HepG2 (cell line): ENCODE measurements around the gene TPO. TPM values are rescaled to one million over a fixed set of nuclear protein-coding genes. Genes with fewer than 3 reads are reported as not detected.
A peak's percentile ranks its signal among the peaks of the same experiment; 100 is the strongest.

ENCODE experiments used
- ATAC-seq: fragments of 200-7000 bp; cut with Tn5 transposase; 3 replicates; pipeline ENCODE4 v1.9.1; 2020; ENCODE audit warnings: mild to moderate bottlenecking, moderate library complexity
- BruUV-seq: library from RNA; stranded (reverse); fragments of 400-500 nt; replicated peaks from 2 replicates; lab custom pipeline; 2021; lab: Mats Ljungman, UMichigan
- CTCF ChIA-PET: fragments of 300-600 bp; formaldehyde crosslinking; extraction: SDS; loops from one replicate; lab custom pipeline; 2021; ENCODE audit warnings: low total read pairs, inconsistent platforms, low intra/inter-chr PET ratio; lab: Yijun Ruan, JAX
- POLR2A ChIA-PET: fragments of 350-600 bp; sonication (Branson Sonifier 250); formaldehyde crosslinking; loops from one replicate; lab custom pipeline; 2020; ENCODE audit warnings: antibody characterized with exemption, inconsistent platforms; lab: Yijun Ruan, JAX
- DNase-seq: peaks from one replicate; pipeline ENCODE4 v3.0.0-alpha.2; 2015; ENCODE audit warnings: low spot score
- FAIRE-seq: peaks from 3 replicates; lab custom pipeline; 2011; peaks lifted over from hg19 to GRCh38; lab: Jason Lieb, UNC
- H2AFZ ChIP-seq: one replicate; pipeline ENCODE4 v1.6.1; 2011; ENCODE audit warnings: low read length, inconsistent platforms
- H3K27ac ChIP-seq: fragments of 300-600 bp; 3 replicates; pipeline ENCODE4 v1.8.0; 2011; ENCODE audit warnings: mixed run types, mild to moderate bottlenecking, mixed read lengths, low read length, inconsistent platforms; ENCODE audit not compliant: insufficient read depth; ENCODE audit errors: extremely low read length
- H3K27me3 ChIP-seq, 2 experiments: fragments of 200-600 bp in 1 of 2; 2 replicates in 1 of 2; 3 replicates in 1 of 2; pipeline versions ENCODE4 v1.6.0 to v1.8.0; 2011; ENCODE audit warnings: low read length in 2 of 2, mild to moderate bottlenecking in 2 of 2, moderate library complexity in 2 of 2, inconsistent platforms in 1 of 2; ENCODE audit not compliant: insufficient read depth in 2 of 2, control insufficient read depth in 1 of 2
- H3K36me3 ChIP-seq, 2 experiments: fragments of 200-600 bp in 1 of 2; replicated peaks in 1 of 2; 2 replicates in 1 of 2; 3 replicates in 1 of 2; pipeline versions ENCODE4 v1.5.1 to v1.8.0; 2011; ENCODE audit warnings: low read length in 2 of 2, inconsistent platforms in 1 of 2; ENCODE audit not compliant: insufficient read depth in 2 of 2, control insufficient read depth in 1 of 2
- H3K4me1 ChIP-seq: 2 replicates; pipeline ENCODE4 v1.5.1; 2012; ENCODE audit warnings: low read length, inconsistent platforms; ENCODE audit not compliant: insufficient read depth
- H3K4me2 ChIP-seq: 2 replicates; pipeline ENCODE4 v1.6.0; 2011; ENCODE audit warnings: low read depth, low read length, inconsistent platforms
- H3K4me3 ChIP-seq, 3 experiments: fragments of 200-600 bp in 1 of 3; sonication (generic), shearing (Covaris generic) in 1 of 3; replicated peaks in 1 of 3; 2 replicates each; pipeline ENCODE4 v1.5.1; 2011 to 2016; ENCODE audit warnings: low read length in 3 of 3, inconsistent platforms in 2 of 3, low read depth in 2 of 3, mild to moderate bottlenecking in 2 of 3, control low read depth in 1 of 3, mixed read lengths in 1 of 3; ENCODE audit not compliant: insufficient read depth in 1 of 3
- H3K79me2 ChIP-seq: one replicate; pipeline ENCODE4 v1.6.1; 2011; ENCODE audit warnings: low read length, inconsistent platforms; ENCODE audit not compliant: insufficient read depth
- H3K9ac ChIP-seq: 2 replicates; pipeline ENCODE4 v1.6.0; 2011; ENCODE audit warnings: mild to moderate bottlenecking, low read depth, low read length, inconsistent platforms; ENCODE audit not compliant: insufficient read depth
- H3K9me3 ChIP-seq: 2 replicates; pipeline ENCODE4 v1.5.1; 2012; ENCODE audit warnings: mild to moderate bottlenecking, low read length
- H4K20me1 ChIP-seq: 2 replicates; pipeline ENCODE4 v1.6.0; 2011; ENCODE audit warnings: inconsistent platforms, mild to moderate bottlenecking, low read length, moderate library complexity; ENCODE audit not compliant: insufficient read depth
- CENPT ChIP-seq: sonication (generic); formaldehyde crosslinking; IDR thresholded peaks from 2 replicates; pipeline ENCODE4 v1.8.0; 2022; ENCODE audit warnings: low read depth, mild to moderate bottlenecking, moderate library complexity, missing genetic modification reagents
- FOXK1 ChIP-seq: sonication (generic); formaldehyde crosslinking; IDR thresholded peaks from 2 replicates; pipeline ENCODE4 v1.4.0; 2020; ENCODE audit warnings: low read depth, missing genetic modification reagents, borderline replicate concordance
- HMGA1 ChIP-seq: sonication (generic); formaldehyde crosslinking; conservative IDR thresholded peaks from 2 replicates; pipeline ENCODE4 v1.4.0; 2020; ENCODE audit warnings: missing genetic modification reagents
- MLLT10 ChIP-seq: sonication (generic); formaldehyde crosslinking; IDR thresholded peaks from 2 replicates; pipeline ENCODE4 v1.4.0; 2020; ENCODE audit warnings: missing genetic modification reagents
- SOX13 ChIP-seq, 3 experiments: fragments of 450-650 bp in 1 of 3; sonication (generic) in 1 of 3; formaldehyde crosslinking in 1 of 3; IDR thresholded peaks in 2 of 3; conservative IDR thresholded peaks in 1 of 3; 2 replicates each; pipeline versions ENCODE4 v1.5.0 to v1.6.1; 2016 to 2020; ENCODE audit warnings: antibody characterized with exemption in 1 of 3, mild to moderate bottlenecking in 1 of 3, missing compliant biosample characterization in 1 of 3, missing genetic modification reagents in 1 of 3, moderate library complexity in 1 of 3
- SP2 ChIP-seq: sonication (generic); formaldehyde crosslinking; IDR thresholded peaks from 2 replicates; pipeline ENCODE4 v1.5.1; 2020; ENCODE audit warnings: mild to moderate bottlenecking, missing genetic modification reagents
- TAF1 ChIP-seq: sonication (generic); formaldehyde crosslinking; IDR thresholded peaks from 2 replicates; pipeline ENCODE4 v1.4.0; 2020; ENCODE audit warnings: missing genetic modification reagents
- YEATS2 ChIP-seq: sonication (generic); formaldehyde crosslinking; IDR thresholded peaks from 2 replicates; pipeline ENCODE4 v1.4.0; 2020; ENCODE audit warnings: missing genetic modification reagents, borderline replicate concordance
- ZBTB42 ChIP-seq: sonication (generic); formaldehyde crosslinking; IDR thresholded peaks from 2 replicates; pipeline ENCODE4 v1.5.0; 2020; ENCODE audit warnings: mild to moderate bottlenecking, missing genetic modification reagents
- ZNF354B ChIP-seq: sonication (generic); formaldehyde crosslinking; IDR thresholded peaks from 2 replicates; pipeline ENCODE4 v1.8.0; 2022; ENCODE audit warnings: mild to moderate bottlenecking, missing genetic modification reagents
- WGBS: methylation state at CpG from one replicate; pipeline ENCODE4 v1.1.6; 2017; ENCODE audit warnings: low lambda C conversion rate; 5-methylcytosine and 5-hydroxymethylcytosine counted together
- in situ Hi-C: cut with HindIII; loops from 2 replicates; pipeline ENCODE4 v1.10.0; 2017; ENCODE audit warnings: low pct_unique_long_range_greater_than_20kb; ENCODE audit not compliant: extremely low pct_ligation_motif_present
- intact Hi-C: fragments of 100-400 bp; cut with micrococcal nuclease; formaldehyde crosslinking; loops from one replicate; pipeline ENCODE4 v1.10.0; 2022; ENCODE audit not compliant: unreplicated experiment
- polyA plus RNA-seq, 8 experiments: library from polyadenylated mRNA; depleted of rRNA in 3 of 8; stranded (reverse) in 7 of 8; unstranded in 1 of 8; fragments of >200 nt; fragmentation: Illumina TruSeq in 4 of 8; extraction: Trizol in 4 of 8; gene quantifications; 2 replicates each; pipeline versions ENCODE4 v1.2.1 to v1.2.3, GENCODE V29; 2011 to 2016; ENCODE audit warnings: low read depth in 4 of 8, missing spikeins in 1 of 8, mixed read lengths in 1 of 8; ENCODE audit not compliant: insufficient read depth in 1 of 8
- total RNA-seq, 5 experiments: library from RNA; depleted of rRNA; stranded (reverse); fragments of >200 nt; fragmentation: Illumina TruSeq; extraction: Trizol; gene quantifications; 2 replicates each; pipeline ENCODE4 v1.2.3, GENCODE V29; 2016; ENCODE audit warnings: low read depth in 1 of 5
- TF ChIP-seq, protein P1 (sequence below): sonication (generic); formaldehyde crosslinking; IDR thresholded peaks from 2 replicates; pipeline ENCODE4 v1.4.0; 2020; ENCODE audit warnings: missing genetic modification reagents, low read depth, mild to moderate bottlenecking, borderline replicate concordance
- TF ChIP-seq, protein P2 (sequence below): fragments of 450-650 bp; IDR thresholded peaks from 2 replicates; pipeline ENCODE4 v1.6.1; 2016
- TF ChIP-seq, protein P3 (sequence below): sonication (generic); formaldehyde crosslinking; IDR thresholded peaks from 2 replicates; pipeline ENCODE4 v1.4.0; 2020; ENCODE audit warnings: low read depth, missing genetic modification reagents

TPO gene
- total and polyA plus RNA-seq, 2 of the 13 experiments (the other 11 are each of a cell fraction or from before 2014, with no cell fraction given): not detected

DNA sequence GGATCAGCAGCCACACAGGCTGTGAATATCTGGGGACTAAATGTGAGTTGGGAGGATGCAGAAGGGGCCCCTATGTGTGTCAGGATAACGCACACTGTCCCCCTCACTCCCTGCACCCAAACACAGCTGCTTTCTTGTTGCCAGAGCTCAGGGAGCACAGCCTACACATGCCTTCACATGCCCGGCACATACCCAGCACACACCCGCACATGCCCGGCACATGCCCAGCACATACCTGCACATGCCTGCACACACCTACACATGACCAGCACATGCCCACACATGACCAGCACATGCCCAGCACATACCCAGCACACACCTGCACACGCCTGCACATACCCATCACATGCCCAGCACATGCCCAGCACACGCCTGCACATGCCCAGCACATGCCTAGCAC, 75.6 kb downstream of the TPO start:
- FAIRE-seq: no peak
- no TSS peak for BruUV-seq
- in situ Hi-C loops: no loop called here
- intact Hi-C loops: no loop called here
- Histone ChIP-seq H4K20me1 (no peaks in the 10 kb centered on the region), H3K4me2 (no peak overlapping the region), H3K27me3 (peaks cover 4 to 50% of the 10 kb centered on the region in 2 experiments; a peak in 4 of 5 replicates), H3K9ac (no peak overlapping the region), H3K27ac (no peak overlapping the region), H3K79me2 (no peaks in the 10 kb centered on the region), H2AFZ (no peak overlapping the region), H3K9me3 (no peaks in the 10 kb centered on the region), H3K36me3 (no peaks in the 10 kb centered on the region), H3K4me1 (no peaks in the 10 kb centered on the region), H3K4me3 (no peak overlapping the region)
- CTCF ChIA-PET: no interaction called here
- TF ChIP-seq SP2 (CRISPR knock-in tag) (0 out of 2 replicates have a peak, but pooled peaks have one; percentile 15), FOXK1 (CRISPR knock-in tag) (no peak)
- TF ChIP-seq, protein P1, sequence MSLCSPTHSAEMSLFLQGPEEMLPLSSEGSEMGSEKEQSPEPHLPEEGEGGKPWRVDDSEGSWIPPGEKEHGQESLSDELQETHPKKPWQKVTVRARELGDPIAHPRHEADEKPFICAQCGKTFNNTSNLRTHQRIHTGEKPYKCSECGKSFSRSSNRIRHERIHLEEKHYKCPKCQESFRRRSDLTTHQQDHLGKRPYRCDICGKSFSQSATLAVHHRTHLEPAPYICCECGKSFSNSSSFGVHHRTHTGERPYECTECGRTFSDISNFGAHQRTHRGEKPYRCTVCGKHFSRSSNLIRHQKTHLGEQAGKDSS: no peak
- TF ChIP-seq, protein P2, sequence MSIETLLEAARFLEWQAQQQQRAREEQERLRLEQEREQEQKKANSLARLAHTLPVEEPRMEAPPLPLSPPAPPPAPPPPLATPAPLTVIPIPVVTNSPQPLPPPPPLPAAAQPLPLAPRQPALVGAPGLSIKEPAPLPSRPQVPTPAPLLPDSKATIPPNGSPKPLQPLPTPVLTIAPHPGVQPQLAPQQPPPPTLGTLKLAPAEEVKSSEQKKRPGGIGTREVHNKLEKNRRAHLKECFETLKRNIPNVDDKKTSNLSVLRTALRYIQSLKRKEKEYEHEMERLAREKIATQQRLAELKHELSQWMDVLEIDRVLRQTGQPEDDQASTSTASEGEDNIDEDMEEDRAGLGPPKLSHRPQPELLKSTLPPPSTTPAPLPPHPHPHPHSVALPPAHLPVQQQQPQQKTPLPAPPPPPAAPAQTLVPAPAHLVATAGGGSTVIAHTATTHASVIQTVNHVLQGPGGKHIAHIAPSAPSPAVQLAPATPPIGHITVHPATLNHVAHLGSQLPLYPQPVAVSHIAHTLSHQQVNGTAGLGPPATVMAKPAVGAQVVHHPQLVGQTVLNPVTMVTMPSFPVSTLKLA: peak; percentile 99
- POLR2A ChIA-PET: no interaction called here
- DNase-seq: no peak
- no peak for ATAC-seq
- 57% methylated on average over 4 of the region's 6 CpGs for WGBS

DNA sequence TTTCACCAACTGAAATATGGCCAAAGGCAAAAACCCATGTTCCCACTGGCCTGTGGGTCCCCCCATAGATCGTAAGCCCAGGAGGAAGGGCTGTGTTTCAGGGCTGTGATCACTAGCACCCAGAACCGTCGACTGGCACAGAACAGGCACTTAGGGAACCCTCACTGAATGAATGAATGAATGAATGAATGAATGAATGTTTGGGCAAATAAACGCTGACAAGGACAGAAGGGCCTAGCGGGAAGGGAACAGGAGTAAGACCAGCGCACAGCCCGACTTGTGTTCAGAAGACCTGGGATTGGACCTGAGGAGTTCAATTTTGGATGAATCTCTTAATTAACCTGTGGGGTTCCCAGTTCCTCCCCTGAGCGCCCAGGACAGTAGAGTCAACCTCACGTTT, 76.2 kb downstream of the TPO start:
- Histone ChIP-seq H3K27ac (no peak overlapping the region), H2AFZ (no peak overlapping the region), H3K4me1 (no peaks in the 10 kb centered on the region), H3K4me2 (no peak overlapping the region), H3K4me3 (no peak overlapping the region), H3K27me3 (peaks cover 3 to 51% of the 10 kb centered on the region in 2 experiments; a peak in 4 of 5 replicates), H3K79me2 (no peaks in the 10 kb centered on the region), H3K36me3 (no peaks in the 10 kb centered on the region), H3K9me3 (no peaks in the 10 kb centered on the region), H3K9ac (no peak overlapping the region), H4K20me1 (no peaks in the 10 kb centered on the region)
- in situ Hi-C loops (no loop called here), intact Hi-C loops (no loop called here)
- DNase-seq: no peak
- no TSS peak for BruUV-seq
- FAIRE-seq: no peak
- WGBS: 37% methylated on average over 9 of the region's 9 CpGs
- ChIA-PET POLR2A (no interaction called here), CTCF (no interaction called here)
- ATAC-seq: no peak
- TF ChIP-seq HMGA1 (CRISPR knock-in tag): no peak
- no peak for TF ChIP-seq MLLT10
- TF ChIP-seq YEATS2 (CRISPR knock-in tag): no peak
- no peak for TF ChIP-seq SOX13 (IDR thresholded peaks at IDR 0.05)
- no peak for TF ChIP-seq SOX13 (CRISPR knock-in tag; conservative IDR thresholded peaks at IDR 0.05 in 1 of 2, IDR thresholded peaks at IDR 0.05 in 1 of 2)
- TF ChIP-seq ZNF354B (CRISPR knock-in tag): no peak
- TF ChIP-seq CENPT: no peak
- TF ChIP-seq, protein P3, sequence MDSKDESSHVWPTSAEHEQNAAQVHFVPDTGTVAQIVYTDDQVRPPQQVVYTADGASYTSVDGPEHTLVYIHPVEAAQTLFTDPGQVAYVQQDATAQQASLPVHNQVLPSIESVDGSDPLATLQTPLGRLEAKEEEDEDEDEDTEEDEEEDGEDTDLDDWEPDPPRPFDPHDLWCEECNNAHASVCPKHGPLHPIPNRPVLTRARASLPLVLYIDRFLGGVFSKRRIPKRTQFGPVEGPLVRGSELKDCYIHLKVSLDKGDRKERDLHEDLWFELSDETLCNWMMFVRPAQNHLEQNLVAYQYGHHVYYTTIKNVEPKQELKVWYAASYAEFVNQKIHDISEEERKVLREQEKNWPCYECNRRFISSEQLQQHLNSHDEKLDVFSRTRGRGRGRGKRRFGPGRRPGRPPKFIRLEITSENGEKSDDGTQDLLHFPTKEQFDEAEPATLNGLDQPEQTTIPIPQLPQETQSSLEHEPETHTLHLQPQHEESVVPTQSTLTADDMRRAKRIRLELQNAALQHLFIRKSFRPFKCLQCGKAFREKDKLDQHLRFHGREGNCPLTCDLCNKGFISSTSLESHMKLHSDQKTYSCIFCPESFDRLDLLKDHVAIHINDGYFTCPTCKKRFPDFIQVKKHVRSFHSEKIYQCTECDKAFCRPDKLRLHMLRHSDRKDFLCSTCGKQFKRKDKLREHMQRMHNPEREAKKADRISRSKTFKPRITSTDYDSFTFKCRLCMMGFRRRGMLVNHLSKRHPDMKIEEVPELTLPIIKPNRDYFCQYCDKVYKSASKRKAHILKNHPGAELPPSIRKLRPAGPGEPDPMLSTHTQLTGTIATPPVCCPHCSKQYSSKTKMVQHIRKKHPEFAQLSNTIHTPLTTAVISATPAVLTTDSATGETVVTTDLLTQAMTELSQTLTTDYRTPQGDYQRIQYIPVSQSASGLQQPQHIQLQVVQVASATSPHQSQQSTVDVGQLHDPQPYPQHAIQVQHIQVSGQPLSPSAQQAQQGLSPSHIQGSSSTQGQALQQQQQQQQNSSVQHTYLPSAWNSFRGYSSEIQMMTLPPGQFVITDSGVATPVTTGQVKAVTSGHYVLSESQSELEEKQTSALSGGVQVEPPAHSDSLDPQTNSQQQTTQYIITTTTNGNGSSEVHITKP (CRISPR knock-in tag): no peak
- TF ChIP-seq ZBTB42 (CRISPR knock-in tag): no peak
- no peak for TF ChIP-seq TAF1
